GM13977 (cell line): Measurements from ENCODE around the gene CCDC88C.

Experiments used
- DNase-seq: peaks from one replicate; pipeline ENCODE4 v3.0.0; 2012; ENCODE audit warnings: low spot score
- CTCF ChIP-seq: IDR thresholded peaks from 2 replicates; pipeline ENCODE4 v1.5.1; 2012; ENCODE audit warnings: mild to moderate bottlenecking, control low read depth; ENCODE audit not compliant: insufficient read depth; ENCODE audit errors: extremely low read depth, missing control alignments
- in situ Hi-C: fragments of 300-500 bp; cut with MboI; formaldehyde crosslinking; loops from one replicate; pipeline ENCODE4 v1.12.0; 2022; ENCODE audit warnings: low sequenced_read_pairs, low pct_unique_long_range_greater_than_20kb, mixed read lengths, inconsistent platforms; ENCODE audit not compliant: unreplicated experiment

CCDC88C gene

GRCh38 chr14:91375720-91376452 lies 41.7 kb downstream of the CCDC88C start:
- no peak for DNase-seq
- TF ChIP-seq CTCF, result no peak
- in situ Hi-C loops, result no loop called here

GRCh38 chr14:91374879-91375702 lies 42.5 kb downstream of the CCDC88C start:
- in situ Hi-C loops, result no loop called here
- no peak for TF ChIP-seq CTCF
- DNase-seq, result no peak

- DNase-seq, result no peak
- no peak for TF ChIP-seq CTCF
- in situ Hi-C loops, result no loop called here
Measured at GRCh38 chr14:91374287-91374878, 43.2 kb downstream of the CCDC88C start.

GRCh38 chr14:91373591-91374254 lies 43.9 kb downstream of the CCDC88C start:
- peak; percentile 88 for DNase-seq
- in situ Hi-C loops, result no loop called here
- no peak for TF ChIP-seq CTCF

GRCh38 chr14:91372671-91373495 lies 44.7 kb downstream of the CCDC88C start:
- in situ Hi-C loops, result no loop called here
- peak; percentile 12 for TF ChIP-seq CTCF
- DNase-seq, result peak; percentile 47
